GM12875 (cell line): ENCODE measurements around the gene RAB3C.
"Not testable (repeated sequence)": the region's sequence is repeated elsewhere in the genome, so short reads cannot be mapped to it uniquely, and the experiment has no call there.

Experiments
- H3K4me3 ChIP-seq: one replicate; pipeline ENCODE4 v1.5.1; 2011; ENCODE audit warnings: low read depth, low read length, control low read depth
- CTCF ChIP-seq: IDR thresholded peaks from 2 replicates; pipeline ENCODE4 v1.5.1; 2011; ENCODE audit warnings: low read depth, mild to moderate bottlenecking, control low read depth, inconsistent platforms, low read length, moderate library complexity, borderline replicate concordance; ENCODE audit not compliant: insufficient read depth

RAB3C gene

GRCh38 chr5:58582019-58582802 is 664 bp upstream of the RAB3C start:
- H3K4me3 ChIP-seq: peak overlapping the region; percentile 16

GRCh38 chr5:58595952-58596351 is 13.1 kb downstream of the RAB3C start:
- H3K4me3 ChIP-seq: no peak overlapping the region
- no peak for TF ChIP-seq CTCF

More at GRCh38 chr5:58582019-58582802, 664 bp upstream of the RAB3C start:
- TF ChIP-seq CTCF: no peak

GRCh38 chr5:58598440-58598839 is 15.6 kb downstream of the RAB3C start:
- no peak for TF ChIP-seq CTCF
- H3K4me3 ChIP-seq: no peak overlapping the region

GRCh38 chr5:58599217-58599616 is 16.3 kb downstream of the RAB3C start:
- TF ChIP-seq CTCF: no peak

GRCh38 chr5:58600613-58601012 is 17.7 kb downstream of the RAB3C start:
- H3K4me3 ChIP-seq: not testable (repeated sequence)

More at GRCh38 chr5:58599217-58599616, 16.3 kb downstream of the RAB3C start:
- no peak overlapping the region for H3K4me3 ChIP-seq

GRCh38 chr5:58602889-58603288 is 20.0 kb downstream of the RAB3C start:
- not testable (repeated sequence) for H3K4me3 ChIP-seq

GRCh38 chr5:58606064-58606463 is 23.2 kb downstream of the RAB3C start:
- TF ChIP-seq CTCF: no peak
- H3K4me3 ChIP-seq: no peak overlapping the region

GRCh38 chr5:58615972-58616371 is 33.1 kb downstream of the RAB3C start:
- no peak for TF ChIP-seq CTCF
- no peak overlapping the region for H3K4me3 ChIP-seq
